ENCODE results near the gene LRRC10B. TPM values are rescaled to one million over a fixed set of nuclear protein-coding genes. Genes with fewer than 3 reads are reported as not detected.
"Not testable (repeated sequence)": the region's sequence is repeated elsewhere in the genome, so short reads cannot be mapped to it uniquely, and the experiment has no call there.

The LRRC10B gene
- total RNA-seq, 1 experiment from 2014 or later, result not detected

GRCh38 chr11:61460474-61460881 is 48.1 kb upstream of the LRRC10B start (continued):
- no peak for TF ChIP-seq CTCF (IDR thresholded peaks at IDR 0.05 in 2 of 3, conservative IDR thresholded peaks at IDR 0.05 in 1 of 3; ENCODE audit: borderline replicate concordance in 1 of 3, insufficient read depth in 1 of 3, low read depth in 2 of 3, low read length in 2 of 3)
- TF ChIP-seq TCF7L2 (IDR thresholded peaks at IDR 0.05; ENCODE audit: borderline replicate concordance, extremely low read depth, insufficient read depth, insufficient read length), result no peak
- no peak for TF ChIP-seq RAD21 (IDR thresholded peaks at IDR 0.05; ENCODE audit: low read depth)
- TF ChIP-seq EZH2 (IDR thresholded peaks at IDR 0.05), result no peak
- TF ChIP-seq SRF (IDR thresholded peaks at IDR 0.05; ENCODE audit: low read depth), result no peak
- TF ChIP-seq JUND (IDR thresholded peaks at IDR 0.05), result no peak
- TF ChIP-seq ZFX (IDR thresholded peaks at IDR 0.05), result no peak

- BruUV-seq (replicated peaks), result no TSS peak
- Histone ChIP-seq H3K9ac (ENCODE audit: low read length) (no peak overlapping the region), H4K20me1 (ENCODE audit: insufficient read depth) (no peaks in the 10 kb centered on the region), H2AFZ (ENCODE audit: low read depth, low read length, poor library complexity, severe bottlenecking) (no peak overlapping the region), H3K27ac (ENCODE audit: low read depth, low read length) (no peak overlapping the region), H3K27me3 (ENCODE audit: insufficient read depth, low read length) (no peaks in the 10 kb centered on the region), H3K9me3 (ENCODE audit: control insufficient read depth in 1 of 2, insufficient read depth in 1 of 2, low read depth in 1 of 2, low read length in 2 of 2) (no peaks in the 10 kb centered on the region), H3K4me2 (ENCODE audit: low read length) (no peak overlapping the region), H3K36me3 (ENCODE audit: control insufficient read depth in 1 of 2, insufficient read depth in 2 of 2, low read length in 2 of 2) (no peaks in the 10 kb centered on the region), H3K4me1 (ENCODE audit: control insufficient read depth in 1 of 2, insufficient read depth in 2 of 2, low read length in 2 of 2) (no peaks in the 10 kb centered on the region; a peak in 1 of 4 replicates), H3K9me2 (ENCODE audit: insufficient read depth) (no peaks in the 10 kb centered on the region), H3K4me3 (replicated peaks in 1 of 2; ENCODE audit: low read depth in 1 of 2, low read length in 2 of 2) (no peak overlapping the region), H3K79me2 (ENCODE audit: insufficient read depth, low read length) (peaks cover 5% of the 10 kb centered on the region)
- TF ChIP-seq SIN3A (IDR thresholded peaks at IDR 0.05; ENCODE audit: low read depth), result no peak
- TF ChIP-seq SP1 (IDR thresholded peaks at IDR 0.05; ENCODE audit: low read depth), result no peak
- no peak for TF ChIP-seq SRF (IDR thresholded peaks at IDR 0.05; ENCODE audit: low read depth)
- TF ChIP-seq JUND (IDR thresholded peaks at IDR 0.05), result no peak
- no peak for TF ChIP-seq FOSL1 (IDR thresholded peaks at IDR 0.05; ENCODE audit: low read depth)
- no peak for TF ChIP-seq POLR2A (IDR thresholded peaks at IDR 0.05; ENCODE audit: borderline replicate concordance, extremely low read depth, insufficient read depth, insufficient read length)
- no peak for TF ChIP-seq ZFX (IDR thresholded peaks at IDR 0.05)
- TF ChIP-seq RAD21 (IDR thresholded peaks at IDR 0.05; ENCODE audit: low read depth), result no peak
- TF ChIP-seq ATF3 (IDR thresholded peaks at IDR 0.05), result no peak
- TF ChIP-seq ZNF274 (IDR thresholded peaks at IDR 0.05; ENCODE audit: low read depth, low read length), result no peak
- no peak for TF ChIP-seq TCF7L2 (IDR thresholded peaks at IDR 0.05; ENCODE audit: borderline replicate concordance, extremely low read depth, insufficient read depth, insufficient read length)
- no peak for TF ChIP-seq CEBPB (IDR thresholded peaks at IDR 0.05; ENCODE audit: low read depth)
- CTCF ChIA-PET, result interaction anchor here (1.8 kb wide), 1 partner anchor 21 kb away, joined by 6 read pairs; no protein-coding TSS in a partner anchor
- no peak for ATAC-seq
- POLR2A ChIA-PET, result no interaction called here
- no peak for DNase-seq (ENCODE audit: low read depth, low spot score)
- intact Hi-C loops (cut with micrococcal nuclease), result no loop called here
- RAD21 ChIA-PET (ENCODE audit: low non-redundant PET in 1 of 2, low total read pairs in 2 of 2, uncharacterized antibody in 2 of 2, unreplicated experiment in 2 of 2), result no interaction called here
Observed at GRCh38 chr11:61460986-61461385, 47.6 kb upstream of the LRRC10B start.

- H3K4me2 ChIP-seq (ENCODE audit: low read length); H3K27me3 ChIP-seq (ENCODE audit: insufficient read depth, low read length); ATAC-seq; H3K9me3 ChIP-seq (ENCODE audit: control insufficient read depth in 1 of 2, insufficient read depth in 1 of 2, low read depth in 1 of 2, low read length in 2 of 2); H3K4me3 ChIP-seq (replicated peaks in 1 of 2; ENCODE audit: low read depth in 1 of 2, low read length in 2 of 2); RAD21 ChIA-PET (ENCODE audit: low non-redundant PET in 1 of 2, low total read pairs in 2 of 2, uncharacterized antibody in 2 of 2, unreplicated experiment in 2 of 2); H3K4me1 ChIP-seq (ENCODE audit: control insufficient read depth in 1 of 2, insufficient read depth in 2 of 2, low read length in 2 of 2); BruUV-seq (replicated peaks); H3K27ac ChIP-seq (ENCODE audit: low read depth, low read length); DNase-seq (ENCODE audit: low read depth, low spot score); H3K79me2 ChIP-seq (ENCODE audit: insufficient read depth, low read length); H3K9ac ChIP-seq (ENCODE audit: low read length); H2AFZ ChIP-seq (ENCODE audit: low read depth, low read length, poor library complexity, severe bottlenecking); H3K36me3 ChIP-seq (ENCODE audit: control insufficient read depth in 1 of 2, insufficient read depth in 2 of 2, low read length in 2 of 2); H4K20me1 ChIP-seq (ENCODE audit: insufficient read depth); H3K9me2 ChIP-seq (ENCODE audit: insufficient read depth); POLR2A ChIA-PET; intact Hi-C loops (cut with micrococcal nuclease): not testable (repeated sequence)
- CTCF ChIA-PET, result interaction anchor here (0.9 to 1.3 kb wide), 2 partner anchors 10 to 15 kb away, joined by 3 to 4 read pairs; no protein-coding TSS in a partner anchor
Observed at GRCh38 chr11:61467602-61468001, 40.9 kb upstream of the LRRC10B start.

Data from HCT116 (cell line).